HG03378 (cell line): Measurements from ENCODE around the gene SETDB1.
"Not testable (repeated sequence)": the region's sequence is repeated elsewhere in the genome, so short reads cannot be mapped to it uniquely, and the experiment has no call there.

Source experiments
- ATAC-seq: cut with Tn5 transposase; IDR thresholded peaks from one replicate; pipeline ENCODE4 v1.9.1; 2021; ENCODE audit warnings: mild to moderate bottlenecking, moderate library complexity; ENCODE audit not compliant: unreplicated experiment

The SETDB1 gene

DNA sequence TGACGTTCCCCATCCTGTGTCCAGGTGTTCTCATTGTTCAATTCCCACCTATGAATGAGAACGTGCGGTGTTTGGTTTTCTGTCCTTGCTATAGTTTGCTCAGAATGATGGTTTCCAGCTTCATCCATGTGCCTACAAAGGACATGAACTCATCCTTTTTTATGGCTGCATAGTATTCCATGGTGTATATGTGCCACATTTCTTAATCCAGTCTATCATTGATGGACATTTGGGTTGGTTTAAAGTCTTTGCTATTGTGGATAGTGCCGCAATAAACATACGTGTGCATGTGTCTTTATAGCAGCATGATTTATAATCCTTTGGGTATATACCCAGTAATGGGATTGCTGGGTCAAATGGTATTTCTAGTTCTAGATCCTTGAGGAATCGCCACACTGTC lies 2.6 kb downstream of the SETDB1 start:
- ATAC-seq, result not testable (repeated sequence)

DNA sequence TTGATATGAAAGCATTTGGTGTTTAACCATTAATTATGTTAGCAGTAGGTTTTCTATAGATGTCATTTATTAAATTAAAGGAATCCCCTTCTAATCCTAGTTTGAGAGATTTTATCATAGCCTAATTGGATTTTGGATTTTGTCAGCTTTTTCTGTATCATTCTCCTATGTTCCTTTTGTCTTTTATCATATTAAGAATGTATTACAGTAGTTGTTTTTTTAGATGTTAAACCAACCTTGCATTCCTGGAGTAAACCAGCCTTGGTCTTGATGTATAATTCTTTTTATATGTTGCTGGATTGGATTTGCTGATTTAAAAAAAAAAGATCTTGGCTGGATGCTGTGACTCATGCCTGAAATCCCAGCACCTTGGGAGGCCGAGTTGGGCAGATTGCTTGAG lies 5.6 kb downstream of the SETDB1 start:
- no peak for ATAC-seq

DNA sequence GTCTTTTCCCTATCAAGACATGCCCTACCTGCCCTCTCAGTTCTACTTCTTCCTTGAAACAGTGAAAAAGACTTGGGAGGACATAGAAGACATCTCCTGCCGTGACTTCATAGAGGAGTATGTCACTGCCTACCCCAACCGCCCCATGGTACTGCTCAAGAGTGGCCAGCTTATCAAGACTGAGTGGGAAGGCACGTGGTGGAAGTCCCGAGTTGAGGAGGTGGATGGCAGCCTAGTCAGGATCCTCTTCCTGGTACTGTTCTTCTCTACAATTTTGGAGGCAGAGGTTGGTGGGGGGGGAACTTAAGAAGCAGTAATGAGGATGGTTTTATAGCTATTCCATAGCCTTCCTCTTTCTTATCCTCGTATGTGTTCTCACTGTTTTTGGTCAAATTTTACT lies 18.7 kb downstream of the SETDB1 start:
- ATAC-seq, result no peak

DNA sequence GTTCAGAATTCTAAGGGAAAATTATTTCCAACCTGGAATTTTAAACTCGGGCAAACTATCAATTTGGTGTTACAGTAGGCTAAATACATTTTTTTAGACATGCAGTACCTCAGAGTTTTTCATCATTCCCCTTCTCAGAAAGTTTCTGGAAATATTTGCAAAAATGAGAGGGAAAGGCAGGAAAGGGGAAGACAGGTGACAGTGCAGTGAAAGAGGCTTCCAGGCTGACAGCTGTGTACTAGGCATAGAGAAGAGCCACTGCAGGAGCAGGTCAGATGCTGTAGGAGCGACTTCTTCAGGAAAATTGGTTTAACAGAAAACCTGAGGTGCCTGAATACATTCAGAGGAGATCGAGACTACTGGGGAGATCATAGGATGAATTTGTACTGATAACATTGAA lies 28.5 kb downstream of the SETDB1 start:
- no peak for ATAC-seq

DNA sequence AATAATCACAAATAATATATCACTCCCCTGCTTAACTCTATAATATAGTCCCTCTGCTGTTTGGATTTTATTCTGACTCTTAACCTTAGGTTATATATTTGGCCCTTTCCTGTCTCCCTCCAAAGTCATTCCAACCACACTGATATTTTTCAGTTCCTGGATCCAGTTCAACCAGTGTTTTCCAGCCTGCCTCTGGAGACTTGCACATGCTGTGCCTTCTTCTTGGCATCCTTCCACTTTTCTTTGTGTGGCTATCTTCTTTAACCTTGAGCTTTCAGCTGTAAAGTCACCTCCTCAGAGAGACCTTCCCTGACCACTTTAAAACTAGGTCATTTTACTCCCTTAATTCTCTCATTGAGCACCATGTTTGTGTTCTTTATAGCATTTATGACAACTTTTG lies 29.1 kb downstream of the SETDB1 start:
- ATAC-seq, result no peak

DNA sequence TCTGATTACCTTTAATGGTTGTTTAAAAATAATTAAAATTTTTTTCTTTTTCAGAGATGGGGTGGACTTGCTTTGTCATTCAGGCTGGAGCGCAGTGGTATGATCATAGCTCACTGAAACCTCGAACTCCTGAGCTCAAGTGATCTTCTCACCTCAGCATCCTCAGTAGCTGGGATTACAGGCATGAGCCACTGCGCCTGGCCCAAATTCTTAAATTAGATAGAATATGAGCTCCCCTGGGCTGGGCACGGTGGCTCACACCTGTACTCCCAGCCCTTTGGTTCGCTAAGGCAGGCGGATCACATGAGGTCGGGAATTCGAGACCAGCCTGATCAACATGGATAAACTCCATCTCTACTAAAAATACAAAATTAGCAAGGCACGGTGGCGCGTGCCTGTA lies 31.5 kb downstream of the SETDB1 start:
- no peak for ATAC-seq

DNA sequence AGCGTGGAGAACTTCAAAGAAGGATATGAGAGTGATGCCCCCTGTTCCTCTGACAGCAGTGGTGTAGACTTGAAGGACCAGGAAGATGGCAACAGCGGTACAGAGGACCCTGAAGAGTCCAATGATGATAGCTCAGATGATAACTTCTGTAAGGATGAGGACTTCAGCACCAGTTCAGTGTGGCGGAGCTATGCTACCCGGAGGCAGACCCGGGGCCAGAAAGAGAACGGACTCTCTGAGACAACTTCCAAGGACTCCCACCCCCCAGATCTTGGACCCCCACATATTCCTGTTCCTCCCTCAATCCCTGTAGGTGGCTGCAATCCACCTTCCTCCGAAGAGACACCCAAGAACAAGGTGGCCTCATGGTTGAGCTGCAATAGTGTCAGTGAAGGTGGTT lies 34.5 kb downstream of the SETDB1 start:
- no peak for ATAC-seq

DNA sequence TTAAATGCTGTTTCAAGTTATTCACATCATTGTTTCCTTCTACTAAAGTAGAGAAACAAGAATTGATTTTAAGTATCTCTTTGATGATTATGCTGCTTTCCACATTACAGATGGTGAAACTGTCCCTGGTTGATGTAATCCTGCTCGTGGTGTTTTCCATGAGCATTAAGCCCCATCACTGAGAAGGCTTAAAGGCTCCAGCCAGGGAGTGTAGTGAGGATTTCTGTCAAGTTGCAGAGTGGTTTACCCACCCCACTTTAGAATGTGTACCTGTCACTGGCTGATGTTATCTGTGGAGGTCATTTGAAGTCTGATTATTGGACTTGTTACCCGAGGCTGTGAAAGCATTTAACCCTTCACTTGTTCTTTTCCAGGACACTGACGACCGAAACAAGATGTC lies 35.6 kb downstream of the SETDB1 start:
- no peak for ATAC-seq

DNA sequence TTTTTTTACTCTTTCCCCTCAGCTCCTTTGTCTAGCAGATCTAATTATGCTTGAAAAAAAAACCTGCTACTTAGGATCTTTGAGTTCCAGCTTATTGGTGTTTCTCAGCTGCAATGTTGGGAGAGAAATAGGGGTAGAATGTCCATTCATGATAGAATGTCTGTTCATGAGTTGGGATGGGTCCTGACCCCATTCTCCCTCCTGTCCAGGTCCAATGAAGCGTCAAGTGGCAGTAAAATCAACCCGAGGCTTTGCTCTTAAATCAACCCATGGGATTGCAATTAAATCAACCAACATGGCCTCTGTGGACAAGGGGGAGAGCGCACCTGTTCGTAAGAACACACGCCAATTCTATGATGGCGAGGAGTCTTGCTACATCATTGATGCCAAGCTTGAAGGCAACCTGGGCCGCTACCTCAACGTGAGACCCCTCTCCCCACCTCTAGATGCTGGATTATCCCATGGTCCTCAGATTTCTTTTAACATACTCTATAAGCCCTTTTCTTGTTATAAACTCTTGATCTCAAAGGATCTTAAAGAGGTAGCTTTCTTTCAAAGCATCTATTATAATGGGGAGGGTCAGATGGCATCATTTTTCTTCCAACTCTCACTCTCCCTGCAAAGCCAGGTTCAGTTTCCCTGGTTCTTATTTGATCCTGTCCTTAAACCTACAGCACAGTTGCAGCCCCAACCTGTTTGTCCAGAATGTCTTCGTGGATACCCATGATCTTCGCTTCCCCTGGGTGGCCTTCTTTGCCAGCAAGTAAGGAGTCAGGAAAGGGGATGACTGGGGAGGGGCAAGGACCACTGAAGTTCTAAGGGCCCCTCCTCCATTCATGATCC lies 37.4 kb downstream of the SETDB1 start:
- no peak for ATAC-seq

DNA sequence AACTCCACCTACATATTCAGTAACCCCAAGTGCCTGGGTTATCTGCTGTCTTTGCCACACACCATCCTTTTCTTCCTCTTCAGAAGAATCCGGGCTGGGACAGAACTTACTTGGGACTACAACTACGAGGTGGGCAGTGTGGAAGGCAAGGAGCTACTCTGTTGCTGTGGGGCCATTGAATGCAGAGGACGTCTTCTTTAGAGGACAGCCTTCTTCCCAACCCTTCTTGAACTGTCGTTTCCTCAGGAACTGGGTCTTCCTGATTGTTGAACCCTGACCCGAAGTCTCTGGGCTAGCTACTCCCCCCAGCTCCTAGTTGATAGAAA lies 38.0 kb downstream of the SETDB1 start:
- ATAC-seq, result no peak

DNA sequence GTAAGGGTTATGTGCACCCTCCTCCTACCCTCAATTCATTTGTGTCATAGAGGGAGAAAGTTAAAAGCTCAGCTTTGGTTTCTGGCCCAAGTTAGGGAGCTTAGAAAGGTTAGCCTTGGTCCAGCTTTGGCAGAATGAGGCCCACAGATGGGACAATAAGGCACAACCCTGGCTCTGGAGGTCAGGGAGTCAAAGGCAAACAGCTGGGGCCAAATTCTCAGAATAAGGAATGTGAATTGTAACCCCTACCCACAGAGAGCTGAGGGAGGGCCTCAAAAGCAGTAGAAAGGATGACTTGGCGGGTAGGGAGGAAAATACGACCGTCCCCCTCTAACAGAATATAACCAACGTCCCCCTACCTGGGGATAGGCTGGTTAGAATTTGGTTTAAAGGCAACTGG lies 39.4 kb downstream of the SETDB1 start:
- ATAC-seq, result no peak

DNA sequence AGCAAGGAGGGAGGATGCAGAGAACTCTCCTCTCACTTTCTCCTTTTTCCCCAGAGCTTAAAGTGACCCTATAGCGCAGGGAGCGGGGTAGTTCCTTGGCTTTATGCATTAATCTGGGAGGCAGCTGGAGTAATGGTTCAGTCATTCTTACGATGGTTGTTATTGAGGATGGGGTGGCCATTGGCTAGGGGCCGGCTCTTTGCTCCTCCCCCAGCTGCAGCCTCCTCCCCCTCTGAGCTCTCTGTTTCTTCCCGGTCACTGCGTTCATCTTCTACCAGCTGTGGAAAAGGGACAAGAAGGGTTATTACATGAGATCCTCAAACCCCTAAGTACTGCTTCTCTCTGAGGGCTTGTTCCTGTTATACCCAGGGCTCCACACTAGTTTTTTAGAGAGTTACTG lies 39.8 kb downstream of the SETDB1 start:
- ATAC-seq, result no peak

DNA sequence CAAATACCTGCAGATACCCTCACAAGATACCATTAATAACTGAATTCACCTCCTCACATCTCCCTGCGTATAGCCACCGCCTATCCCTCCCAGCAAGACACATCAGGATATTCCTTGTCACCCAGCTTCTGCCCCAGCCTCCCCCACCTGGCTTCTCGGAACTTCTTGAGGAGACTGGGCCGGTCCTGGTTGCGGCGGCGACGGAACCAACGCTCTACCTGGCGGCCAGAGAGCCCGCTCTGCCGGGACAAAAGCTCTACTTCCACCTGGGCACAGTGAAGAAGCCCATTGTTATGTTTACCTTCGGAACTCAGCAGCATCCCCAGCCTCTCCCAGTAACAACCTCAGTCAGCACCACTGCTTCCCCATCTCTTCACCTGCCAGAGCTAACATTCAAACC lies 41.8 kb downstream of the SETDB1 start:
- ATAC-seq, result no peak

DNA sequence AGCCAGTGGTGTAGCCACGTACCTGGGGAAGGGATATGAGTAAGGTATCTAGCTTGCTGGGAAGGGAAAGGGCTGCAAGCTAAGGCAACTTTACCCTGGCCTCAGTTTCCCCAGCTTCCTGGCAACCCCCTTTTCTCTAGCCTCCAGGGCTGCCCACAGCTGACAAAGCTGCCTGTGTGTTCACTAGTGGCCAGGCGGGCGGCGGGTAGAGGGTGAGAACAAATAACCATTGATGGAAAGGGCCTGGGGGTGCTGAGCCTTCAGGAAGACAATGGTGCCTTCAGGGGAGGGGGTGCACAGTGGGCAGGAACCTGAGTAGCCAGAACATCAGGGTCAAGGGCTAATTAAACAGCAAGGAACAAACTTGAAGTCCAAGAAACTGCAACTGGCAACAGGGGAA lies 42.3 kb downstream of the SETDB1 start:
- ATAC-seq, result no peak

DNA sequence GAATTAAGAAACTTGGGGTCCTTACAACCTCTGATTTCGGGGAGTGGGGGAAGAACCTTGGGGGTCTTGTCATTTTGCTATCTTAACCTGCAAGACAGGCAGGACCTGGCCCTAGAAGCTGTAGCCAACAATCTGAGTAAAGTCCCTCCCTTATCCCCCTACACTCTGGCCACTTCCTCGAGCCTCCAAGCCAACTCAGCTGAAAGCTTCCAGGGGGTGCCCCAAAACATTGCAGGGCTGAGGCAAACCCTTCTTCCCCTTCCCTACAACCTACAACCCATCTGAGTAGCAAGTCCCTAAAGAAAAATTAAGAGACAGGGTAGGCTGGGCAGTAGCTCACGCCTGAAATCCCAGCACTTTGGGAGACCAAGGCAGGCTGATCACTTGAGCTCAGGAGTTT lies 43.5 kb downstream of the SETDB1 start:
- ATAC-seq, result no peak

DNA sequence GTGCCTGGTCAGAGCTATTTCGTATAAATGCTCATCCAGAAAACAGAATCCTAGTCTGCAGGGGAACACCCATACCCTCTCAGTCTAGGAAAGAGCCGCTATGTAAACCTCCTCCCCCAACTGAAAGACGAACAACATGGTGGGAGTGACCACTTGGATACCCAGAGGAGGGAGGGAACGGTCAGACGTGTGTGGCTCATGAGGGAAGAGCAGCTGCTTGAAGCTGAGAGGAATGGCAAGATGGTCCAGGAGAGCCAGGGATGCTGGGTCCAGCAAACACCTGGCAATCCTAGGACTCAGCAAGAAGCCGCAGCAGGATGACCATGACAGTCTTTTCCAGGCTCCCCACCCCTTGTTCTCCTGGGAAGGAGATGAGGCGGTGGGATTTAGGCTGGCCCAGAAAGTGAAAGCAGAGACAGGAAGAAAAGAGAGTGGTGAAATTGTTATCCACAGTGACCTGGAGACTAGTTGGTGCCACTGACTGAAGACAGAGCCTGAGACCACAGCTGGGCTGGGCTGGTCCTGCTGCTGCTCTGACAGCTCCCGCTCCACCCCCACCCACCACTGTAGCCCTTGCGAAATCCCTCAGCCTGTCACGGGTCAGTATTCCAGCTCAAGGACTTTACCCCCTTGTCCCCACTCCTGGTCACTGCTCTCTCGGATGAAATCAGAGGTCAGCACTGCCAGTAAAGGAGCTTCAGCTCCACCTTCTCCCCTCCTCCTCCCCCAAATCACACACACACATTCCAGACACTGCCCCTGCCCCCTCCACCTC lies 44.8 kb downstream of the SETDB1 start:
- ATAC-seq, result no peak

DNA sequence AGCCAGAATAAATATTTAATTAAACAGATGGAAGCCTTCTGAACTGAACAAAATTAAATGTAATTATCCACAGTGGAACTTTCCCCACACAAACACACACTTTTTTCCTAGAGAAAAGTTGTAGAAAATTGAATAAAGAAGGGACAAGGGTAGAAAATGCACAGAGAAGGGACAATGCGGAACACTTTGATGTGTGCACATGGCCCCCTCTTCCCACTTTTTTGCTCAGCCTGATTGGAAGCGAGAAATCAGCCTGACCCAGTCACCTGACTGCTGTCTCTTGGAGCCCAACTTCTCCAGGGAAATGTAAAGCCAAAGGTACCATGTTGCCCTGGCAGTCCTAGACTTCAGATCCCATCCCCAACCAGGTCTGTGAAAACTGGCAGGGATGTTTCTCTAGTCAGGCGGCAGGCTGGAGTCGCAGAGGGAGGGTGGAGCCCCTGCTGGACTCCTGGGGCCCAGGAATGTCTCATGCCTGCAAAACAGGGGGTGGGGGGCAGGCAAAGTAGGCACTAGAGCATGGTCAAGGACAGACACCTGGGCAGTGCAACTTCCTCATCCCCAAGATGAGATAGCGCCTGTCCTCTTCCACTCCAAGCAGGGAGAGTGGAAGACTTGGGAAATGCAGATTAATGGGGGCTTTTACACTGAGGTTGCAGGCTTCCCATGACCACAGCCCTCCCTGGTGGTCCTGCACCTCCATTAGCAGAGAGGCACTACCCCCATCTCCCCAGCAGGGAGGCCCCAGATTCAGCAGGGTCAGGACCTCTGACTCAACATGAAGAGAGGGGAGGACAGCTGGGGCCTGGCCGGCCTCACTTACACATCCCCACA lies 45.6 kb downstream of the SETDB1 start:
- no peak for ATAC-seq

DNA sequence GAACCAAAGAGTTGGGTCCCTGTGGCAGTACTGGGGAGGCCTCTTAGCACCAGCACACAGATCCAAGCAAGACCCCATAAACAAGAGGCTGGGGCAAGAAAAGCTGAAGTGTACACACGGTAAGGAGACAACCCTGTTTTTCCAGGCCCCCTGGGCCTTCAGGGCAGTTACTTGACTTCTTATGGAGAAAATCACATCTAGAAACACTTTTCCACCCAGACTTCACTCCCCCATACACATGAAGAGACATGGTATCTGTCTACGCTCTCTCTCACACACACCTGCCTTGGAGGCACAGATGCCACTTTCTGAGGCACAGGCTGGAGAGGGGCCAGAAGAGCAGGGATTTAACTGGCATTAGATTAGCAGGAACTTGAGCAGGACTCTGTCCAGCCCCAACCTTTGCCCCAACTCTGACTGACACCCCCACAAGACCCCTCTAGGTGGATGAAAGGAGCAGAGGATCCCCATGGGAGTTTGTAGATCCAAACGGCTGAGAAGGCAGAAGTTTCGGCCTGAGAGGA lies 46.3 kb downstream of the SETDB1 start:
- ATAC-seq, result no peak

DNA sequence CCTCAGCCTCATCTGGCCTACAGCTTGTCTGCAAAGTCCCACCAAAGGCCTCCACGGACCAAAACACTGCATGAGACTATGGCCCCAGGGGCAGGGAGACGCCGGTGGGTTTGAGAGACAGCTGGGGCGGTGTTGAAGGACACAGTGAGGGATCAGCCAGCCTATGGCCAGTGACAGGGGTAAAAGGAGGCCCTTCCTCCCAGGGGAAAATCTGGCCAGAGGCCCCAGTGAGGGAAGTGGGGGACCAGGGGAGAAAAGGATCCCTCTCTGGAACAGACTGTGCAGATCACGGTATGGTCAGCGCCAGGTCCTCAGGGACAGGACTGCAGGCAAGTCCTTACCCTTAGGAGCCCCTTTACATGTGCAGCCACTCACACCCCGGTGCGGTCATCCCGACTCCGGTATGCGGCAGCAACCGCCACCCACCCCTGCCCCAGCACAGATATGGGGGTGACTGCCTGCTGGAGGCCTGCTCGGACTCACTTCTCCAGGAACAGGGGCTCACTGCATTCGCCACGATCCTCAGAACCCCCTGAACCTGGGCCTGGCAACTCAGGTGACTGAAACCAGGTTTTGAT lies 47.2 kb downstream of the SETDB1 start:
- no peak for ATAC-seq

DNA sequence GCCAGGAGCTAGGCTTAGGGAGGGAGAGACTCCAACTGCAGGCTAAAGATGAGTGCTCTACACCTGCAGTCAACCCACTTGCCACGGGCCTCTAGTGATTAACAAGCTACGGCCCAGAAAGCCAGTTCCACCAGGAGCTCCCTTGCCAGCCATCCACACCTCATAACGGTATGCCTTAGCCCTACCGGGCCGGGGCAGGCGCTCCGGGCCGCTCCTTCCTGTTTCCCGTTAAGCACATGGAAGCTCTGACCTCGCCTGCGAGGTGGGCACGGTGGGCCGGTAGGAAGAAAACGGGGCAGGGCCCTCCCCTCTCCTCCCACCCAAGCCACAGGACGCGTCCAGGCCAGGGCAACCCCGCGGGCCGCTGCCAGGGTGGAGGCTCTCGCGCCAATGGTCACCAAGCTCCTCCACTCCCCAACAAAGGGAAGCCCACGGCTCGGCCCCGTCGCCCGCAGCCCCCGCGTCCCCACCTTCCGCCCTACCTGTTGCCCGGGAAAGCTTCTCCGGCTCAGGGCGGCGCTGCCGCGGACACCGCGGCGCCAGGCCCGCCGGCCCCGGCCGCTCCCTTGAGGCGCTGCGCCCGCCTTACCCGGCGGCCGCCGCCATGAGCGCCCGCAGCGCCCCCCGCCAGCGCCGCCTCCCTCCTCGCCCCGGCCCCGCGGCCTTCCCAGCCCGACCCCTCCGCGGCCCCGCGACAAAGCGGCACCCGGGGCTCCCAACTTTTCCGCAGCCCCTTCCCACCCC lies 47.8 kb downstream of the SETDB1 start:
- ATAC-seq, result no peak
